Measurements from ENCODE around the gene F2R.
"Not testable (repeated sequence)": the region's sequence is repeated elsewhere in the genome, so short reads cannot be mapped to it uniquely, and the experiment has no call there.

F2R gene

GRCh38 chr5:76762484-76762883, 46.6 kb downstream of the F2R start:
- DNase-seq: no peak

GRCh38 chr5:76763136-76763535, 47.2 kb downstream of the F2R start:
- no peak for DNase-seq

GRCh38 chr5:76764374-76764773, 48.4 kb downstream of the F2R start:
- DNase-seq: no peak

- no peak for DNase-seq
Observed at GRCh38 chr5:76765249-76765648, 49.3 kb downstream of the F2R start.

GRCh38 chr5:76766746-76767145, 50.8 kb downstream of the F2R start:
- no peak for DNase-seq

GRCh38 chr5:76771041-76771440, 55.1 kb downstream of the F2R start:
- DNase-seq: not testable (repeated sequence)

- DNase-seq: no peak
Observed at GRCh38 chr5:76771705-76772405, 55.9 kb downstream of the F2R start.

GRCh38 chr5:76775921-76776320, 60.0 kb downstream of the F2R start:
- no peak for DNase-seq

GRCh38 chr5:76776391-76776790, 60.5 kb downstream of the F2R start:
- no peak for DNase-seq

- not testable (repeated sequence) for DNase-seq
Observed at GRCh38 chr5:76780616-76781015, 64.7 kb downstream of the F2R start.

- DNase-seq: no peak
Observed at GRCh38 chr5:76781775-76782174, 65.8 kb downstream of the F2R start.

- no peak for DNase-seq
Observed at GRCh38 chr5:76782444-76782843, 66.5 kb downstream of the F2R start.

All from NCI-H2029 (cell line).